GM13977 (cell line): Measurements from ENCODE around the gene PPIL1.

Experiments used
- DNase-seq: peaks from one replicate; pipeline ENCODE4 v3.0.0; 2012; ENCODE audit warnings: low spot score
- CTCF ChIP-seq: IDR thresholded peaks from 2 replicates; pipeline ENCODE4 v1.5.1; 2012; ENCODE audit warnings: mild to moderate bottlenecking, control low read depth; ENCODE audit not compliant: insufficient read depth; ENCODE audit errors: extremely low read depth, missing control alignments
- in situ Hi-C: fragments of 300-500 bp; cut with MboI; formaldehyde crosslinking; loops from one replicate; pipeline ENCODE4 v1.12.0; 2022; ENCODE audit warnings: low sequenced_read_pairs, low pct_unique_long_range_greater_than_20kb, mixed read lengths, inconsistent platforms; ENCODE audit not compliant: unreplicated experiment

Gene PPIL1

DNA sequence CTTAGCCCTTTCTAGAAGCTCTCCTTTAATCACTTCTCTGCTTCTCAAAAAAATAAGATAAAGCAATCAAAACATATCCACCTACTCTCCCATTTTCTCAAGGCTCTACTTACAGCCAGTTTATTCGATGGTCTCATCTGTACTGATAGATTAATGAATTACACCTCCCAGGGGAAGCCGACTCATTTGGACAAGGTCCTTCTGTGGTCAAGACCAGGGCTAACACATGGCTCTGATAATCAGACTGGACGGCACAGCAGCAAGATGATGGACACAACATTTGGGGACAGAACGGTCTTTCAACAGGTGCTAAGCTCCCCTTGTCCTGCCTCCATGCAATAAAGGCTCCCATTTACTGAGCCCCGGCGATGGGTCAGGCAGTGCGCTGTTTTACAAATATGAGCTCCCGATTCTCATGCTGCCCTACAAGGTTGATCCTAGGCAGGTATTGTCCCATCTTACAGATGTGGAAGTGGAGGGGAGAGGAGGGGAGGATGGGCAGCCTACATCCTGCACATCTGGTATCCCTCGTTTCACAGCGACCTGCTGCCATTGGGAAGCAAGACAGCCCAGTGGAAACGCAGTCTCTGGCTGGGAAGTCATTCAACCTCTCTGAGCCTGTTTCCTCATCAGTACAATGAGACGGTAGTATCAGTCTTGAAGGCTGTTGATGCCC is 51.0 kb downstream of the PPIL1 start:
- in situ Hi-C loops = no loop called here
- DNase-seq = no peak
- TF ChIP-seq CTCF = no peak

DNA sequence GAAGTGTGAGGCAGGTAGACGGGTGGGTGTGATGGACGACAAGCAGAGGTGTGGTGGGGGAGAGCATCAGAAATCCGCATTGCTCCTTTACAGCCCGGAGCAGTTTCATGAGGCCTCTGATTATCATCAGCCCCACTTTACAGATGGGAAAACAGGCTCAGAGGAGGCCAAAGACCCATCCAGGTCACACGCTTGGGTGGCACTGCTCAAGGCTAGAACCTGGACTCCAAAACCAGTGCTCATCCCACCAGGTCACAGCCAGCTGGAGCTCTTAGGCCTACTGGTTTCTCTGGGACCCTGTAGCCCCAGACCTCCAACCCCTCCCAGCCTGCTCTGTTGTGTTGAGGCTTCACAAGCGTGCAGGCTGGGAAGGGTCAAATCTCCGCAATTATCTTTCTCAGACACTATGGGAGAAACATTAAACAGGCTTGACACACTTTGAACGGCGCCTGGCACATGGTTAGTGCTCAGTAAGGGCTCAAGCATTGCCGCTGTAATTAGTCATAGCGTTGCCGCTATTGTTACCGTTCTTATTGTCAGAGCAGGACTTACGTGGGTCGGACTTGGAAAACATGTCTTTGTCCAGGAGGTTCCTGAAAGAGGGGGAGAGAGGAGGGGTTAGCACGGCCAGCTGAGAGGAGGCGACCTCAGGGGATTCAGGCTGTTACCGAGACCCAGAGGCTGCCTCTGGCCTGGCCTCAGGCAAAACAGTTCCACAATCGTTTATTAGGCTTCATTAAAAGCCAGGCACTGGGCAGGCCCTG is 51.9 kb downstream of the PPIL1 start:
- no peak for TF ChIP-seq CTCF

GRCh38 chr6:36821581-36822335 is 52.8 kb downstream of the PPIL1 start:
- in situ Hi-C loops = no loop called here
- no peak for DNase-seq
- no peak for TF ChIP-seq CTCF

More for the DNA sequence above, 51.9 kb downstream of the PPIL1 start:
- in situ Hi-C loops = no loop called here
- DNase-seq = no peak

GRCh38 chr6:36820700-36821580 is 53.7 kb downstream of the PPIL1 start:
- no peak for DNase-seq
- no peak for TF ChIP-seq CTCF
- in situ Hi-C loops = no loop called here

GRCh38 chr6:36818756-36819155 is 55.8 kb downstream of the PPIL1 start:
- TF ChIP-seq CTCF = no peak
- in situ Hi-C loops = no loop called here
- DNase-seq = no peak

DNA sequence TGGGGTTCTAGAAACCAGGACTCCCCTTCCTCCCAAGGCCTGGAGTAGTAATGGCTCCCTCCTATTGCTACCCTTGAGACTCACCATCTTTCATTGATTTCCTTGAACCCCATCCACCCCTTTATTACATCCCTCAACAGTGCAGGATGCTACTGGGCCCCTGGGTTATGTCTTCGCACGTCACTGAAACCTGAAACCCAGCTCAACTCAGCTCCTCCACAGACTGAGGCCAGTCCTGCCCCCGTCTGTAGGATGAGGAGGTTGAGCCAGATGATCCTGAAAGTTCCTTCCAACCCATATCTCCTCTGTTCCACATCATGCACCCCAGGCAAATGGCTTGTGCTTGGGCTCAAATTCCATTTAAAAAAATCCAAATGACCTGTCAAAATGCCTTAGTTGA is 56.8 kb downstream of the PPIL1 start:
- in situ Hi-C loops = no loop called here
- DNase-seq = no peak
- no peak for TF ChIP-seq CTCF
